ENCODE results near the gene MTG1.

Gene MTG1

DNA sequence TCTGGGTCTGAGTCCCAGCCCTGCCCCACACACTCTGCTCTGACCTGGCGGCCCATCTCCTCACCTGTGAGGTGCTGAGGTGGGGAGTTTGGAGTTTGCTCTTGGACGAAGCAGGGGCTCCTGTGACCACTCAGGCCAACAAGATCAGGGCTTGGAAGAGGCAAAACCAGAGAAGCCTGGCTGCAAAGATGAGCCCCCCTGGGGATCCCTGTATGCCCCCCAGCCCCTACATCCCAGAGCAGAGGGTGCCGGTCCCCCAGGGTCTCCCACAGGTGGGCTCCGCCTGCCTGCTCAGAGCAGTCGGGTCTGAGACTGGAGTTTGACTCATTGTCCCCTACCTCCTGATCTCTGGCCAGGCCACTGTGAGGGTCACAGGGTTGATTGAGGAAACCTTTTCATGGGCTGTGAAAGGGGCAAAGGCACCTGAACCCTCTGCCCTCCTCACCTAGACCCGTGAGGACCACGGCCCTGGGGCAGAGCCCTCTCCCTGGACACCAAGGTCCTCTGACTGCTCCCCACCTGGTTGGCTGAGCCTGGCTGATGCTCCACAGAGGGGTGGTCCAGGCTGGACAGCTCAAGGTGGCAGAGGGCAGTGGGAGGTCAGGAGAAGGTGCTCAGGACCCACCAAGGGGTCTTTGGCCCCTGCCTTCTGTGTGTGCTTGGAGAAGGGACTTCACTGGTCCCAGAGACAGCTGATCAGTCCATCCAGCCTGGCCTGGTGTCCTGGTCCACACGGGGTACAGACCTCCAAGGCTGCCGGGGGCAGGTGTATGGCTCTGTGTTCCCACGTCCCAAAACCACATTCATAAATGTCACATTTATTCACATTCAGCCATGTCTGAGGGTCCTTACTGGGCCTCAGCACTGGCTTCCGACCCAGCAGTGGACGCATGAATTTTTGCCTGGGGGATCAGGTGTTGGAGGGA lies 50.6 kb downstream of the MTG1 start:
- Histone ChIP-seq H3K36me3 (replicated peaks; ENCODE audit: low read depth, low read length) (no peaks in the 10 kb centered on the region), H3K79me2 (ENCODE audit: low read length) (no peaks in the 10 kb centered on the region), H4K20me1 (ENCODE audit: insufficient read depth, low read length) (no peaks in the 10 kb centered on the region), H3K27ac (ENCODE audit: low read length) (no peak overlapping the region), H3K9me3 (ENCODE audit: insufficient read depth, low read length) (peaks cover 4% of the 10 kb centered on the region; the same call in 1 of the 2 replicates), H3K4me2 (ENCODE audit: low read length) (no peak overlapping the region), H3K27me3 (ENCODE audit: low read depth, low read length) (no peaks in the 10 kb centered on the region), H3K9ac (ENCODE audit: low read length) (no peak overlapping the region), H3K4me3 (ENCODE audit: low read length) (no peak overlapping the region), H2AFZ (ENCODE audit: low read depth, low read length) (no peak overlapping the region), H3K4me1 (ENCODE audit: low read length) (no peaks in the 10 kb centered on the region)
- TF ChIP-seq, protein P1, sequence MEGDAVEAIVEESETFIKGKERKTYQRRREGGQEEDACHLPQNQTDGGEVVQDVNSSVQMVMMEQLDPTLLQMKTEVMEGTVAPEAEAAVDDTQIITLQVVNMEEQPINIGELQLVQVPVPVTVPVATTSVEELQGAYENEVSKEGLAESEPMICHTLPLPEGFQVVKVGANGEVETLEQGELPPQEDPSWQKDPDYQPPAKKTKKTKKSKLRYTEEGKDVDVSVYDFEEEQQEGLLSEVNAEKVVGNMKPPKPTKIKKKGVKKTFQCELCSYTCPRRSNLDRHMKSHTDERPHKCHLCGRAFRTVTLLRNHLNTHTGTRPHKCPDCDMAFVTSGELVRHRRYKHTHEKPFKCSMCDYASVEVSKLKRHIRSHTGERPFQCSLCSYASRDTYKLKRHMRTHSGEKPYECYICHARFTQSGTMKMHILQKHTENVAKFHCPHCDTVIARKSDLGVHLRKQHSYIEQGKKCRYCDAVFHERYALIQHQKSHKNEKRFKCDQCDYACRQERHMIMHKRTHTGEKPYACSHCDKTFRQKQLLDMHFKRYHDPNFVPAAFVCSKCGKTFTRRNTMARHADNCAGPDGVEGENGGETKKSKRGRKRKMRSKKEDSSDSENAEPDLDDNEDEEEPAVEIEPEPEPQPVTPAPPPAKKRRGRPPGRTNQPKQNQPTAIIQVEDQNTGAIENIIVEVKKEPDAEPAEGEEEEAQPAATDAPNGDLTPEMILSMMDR (IDR thresholded peaks at IDR 0.05; ENCODE audit: low read depth, low read length), result no peak
- no peak for TF ChIP-seq EZH2phosphoT487 (IDR thresholded peaks at IDR 0.05; ENCODE audit: low read depth)

DNA sequence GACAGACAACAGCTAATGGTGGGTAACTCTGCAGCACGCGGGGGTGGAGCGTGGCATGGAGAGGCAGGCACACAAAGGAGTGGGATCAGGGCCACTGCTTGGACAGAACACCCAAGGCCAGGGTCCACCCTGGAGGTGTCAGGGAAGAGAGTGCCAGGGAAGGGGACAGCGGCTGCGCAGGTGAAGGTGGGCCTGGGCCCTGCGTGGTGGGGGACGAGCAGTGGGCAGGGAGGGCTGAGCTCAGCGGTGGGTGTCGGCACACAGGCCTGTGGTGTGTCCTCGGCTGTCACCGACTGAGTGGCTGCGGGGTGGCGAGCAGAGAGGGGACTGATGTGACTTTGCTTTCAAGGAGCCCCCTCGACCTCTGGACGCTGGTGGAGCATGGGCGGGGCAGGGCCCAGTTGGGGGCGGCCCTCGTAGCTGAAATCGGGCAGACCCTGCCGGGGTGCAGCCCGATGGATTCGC lies 51.3 kb downstream of the MTG1 start:
- no peaks in the 10 kb centered on the region for H3K79me2 ChIP-seq (ENCODE audit: low read length)
- no peaks in the 10 kb centered on the region for H3K27me3 ChIP-seq (ENCODE audit: low read depth, low read length)
- H3K9me3 ChIP-seq (ENCODE audit: insufficient read depth, low read length), result peaks cover 4% of the 10 kb centered on the region; the same call in 1 of the 2 replicates
- H3K27ac ChIP-seq (ENCODE audit: low read length), result no peak overlapping the region
- H3K4me3 ChIP-seq (ENCODE audit: low read length), result no peak overlapping the region
- no peak overlapping the region for H3K4me2 ChIP-seq (ENCODE audit: low read length)
- H4K20me1 ChIP-seq (ENCODE audit: insufficient read depth, low read length), result no peaks in the 10 kb centered on the region
- H2AFZ ChIP-seq (ENCODE audit: low read depth, low read length), result no peak overlapping the region
- TF ChIP-seq, protein P1 (IDR thresholded peaks at IDR 0.05; ENCODE audit: low read depth, low read length), result no peak
- no peak for TF ChIP-seq EZH2phosphoT487 (IDR thresholded peaks at IDR 0.05; ENCODE audit: low read depth)
- no peaks in the 10 kb centered on the region for H3K4me1 ChIP-seq (ENCODE audit: low read length)
- H3K9ac ChIP-seq (ENCODE audit: low read length), result no peak overlapping the region
- no peaks in the 10 kb centered on the region for H3K36me3 ChIP-seq (replicated peaks; ENCODE audit: low read depth, low read length)

DNA sequence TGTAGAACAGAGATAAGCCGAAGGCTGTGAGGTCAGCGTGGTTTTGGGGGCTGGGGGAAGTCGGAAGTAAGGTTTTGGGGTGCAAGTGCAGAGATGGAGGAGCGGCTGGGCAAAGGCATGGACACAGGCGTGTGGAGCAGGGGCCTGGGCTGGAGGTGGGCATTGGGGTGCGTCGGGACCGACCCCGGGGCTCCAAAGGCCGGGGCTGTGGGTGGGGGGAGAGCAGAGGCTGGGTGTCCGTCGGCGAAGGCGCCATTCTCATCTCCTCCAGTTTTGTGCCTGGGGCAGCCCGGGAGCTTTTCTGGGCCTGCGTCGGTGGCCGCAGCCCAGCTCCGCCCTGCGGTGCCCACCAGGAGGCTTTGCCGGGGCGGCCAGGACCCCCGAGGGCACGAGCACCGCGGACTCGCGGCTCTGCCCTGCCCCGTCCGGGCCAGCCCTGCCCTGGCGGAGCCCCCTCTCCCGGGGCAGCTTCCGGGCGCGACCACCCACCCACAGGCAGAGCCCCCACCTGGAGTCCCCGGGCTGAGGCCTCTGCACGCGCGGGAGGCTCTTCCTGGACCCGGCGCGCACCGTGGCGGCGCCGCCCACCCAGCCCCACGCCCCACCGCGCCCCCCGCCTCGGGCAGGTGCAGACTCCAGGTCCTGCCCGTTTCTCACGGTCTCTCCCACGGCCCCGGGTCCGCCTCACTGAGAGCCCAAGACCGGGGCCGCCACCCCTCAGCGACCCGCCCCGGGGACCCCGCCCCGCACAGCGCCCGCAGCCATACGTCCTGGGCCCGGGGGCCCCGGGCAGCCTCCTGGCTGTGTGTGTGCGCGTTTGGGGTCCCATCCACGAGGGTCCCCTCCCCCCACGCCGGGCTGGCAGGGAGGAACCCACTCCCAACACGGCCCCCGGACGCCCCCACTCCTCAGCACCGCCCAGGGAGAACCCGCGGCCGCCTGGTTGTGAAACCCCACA lies 52.1 kb downstream of the MTG1 start:
- H3K79me2 ChIP-seq (ENCODE audit: low read length), result no peaks in the 10 kb centered on the region
- no peaks in the 10 kb centered on the region for H3K36me3 ChIP-seq (replicated peaks; ENCODE audit: low read depth, low read length)
- H4K20me1 ChIP-seq (ENCODE audit: insufficient read depth, low read length), result no peaks in the 10 kb centered on the region
- no peak overlapping the region for H3K27ac ChIP-seq (ENCODE audit: low read length)
- peaks cover 4% of the 10 kb centered on the region; the same call in 1 of the 2 replicates for H3K9me3 ChIP-seq (ENCODE audit: insufficient read depth, low read length)
- H2AFZ ChIP-seq (ENCODE audit: low read depth, low read length), result no peak overlapping the region
- H3K9ac ChIP-seq (ENCODE audit: low read length), result no peak overlapping the region
- H3K27me3 ChIP-seq (ENCODE audit: low read depth, low read length), result no peaks in the 10 kb centered on the region
- H3K4me2 ChIP-seq (ENCODE audit: low read length), result no peak overlapping the region
- no peaks in the 10 kb centered on the region for H3K4me1 ChIP-seq (ENCODE audit: low read length)
- no peak overlapping the region for H3K4me3 ChIP-seq (ENCODE audit: low read length)
- TF ChIP-seq, protein P1 (IDR thresholded peaks at IDR 0.05; ENCODE audit: low read depth, low read length), result no peak
- no peak for TF ChIP-seq EZH2phosphoT487 (IDR thresholded peaks at IDR 0.05; ENCODE audit: low read depth)
